NCI-H146 (cell line): ENCODE results near the gene ELFN2.

Source experiments
- DNase-seq: peaks from one replicate; lab custom pipeline; 2025; lab: John Stamatoyannopoulos, UW

The ELFN2 gene

GRCh38 chr22:37427711-37428635 lies 694 bp upstream of the ELFN2 start:
- DNase-seq, result no peak

- DNase-seq, result no peak
These were observed 559 bp downstream of the ELFN2 start for GRCh38 chr22:37426706-37427134.

- DNase-seq, result peak; percentile 59
These were observed 1.2 kb downstream of the ELFN2 start for GRCh38 chr22:37425800-37426705.

- DNase-seq, result no peak
These were observed 1.9 kb downstream of the ELFN2 start for GRCh38 chr22:37425369-37425768.

- DNase-seq, result no peak
These were observed 4.0 kb downstream of the ELFN2 start for GRCh38 chr22:37423283-37423682.

- no peak for DNase-seq
These were observed 5.8 kb downstream of the ELFN2 start for GRCh38 chr22:37421468-37421877.

GRCh38 chr22:37420686-37421467 lies 6.4 kb downstream of the ELFN2 start:
- no peak for DNase-seq

GRCh38 chr22:37419969-37420685 lies 7.2 kb downstream of the ELFN2 start:
- no peak for DNase-seq

- DNase-seq, result no peak
These were observed 7.8 kb downstream of the ELFN2 start for GRCh38 chr22:37419370-37419968.

GRCh38 chr22:37418627-37419369 lies 8.5 kb downstream of the ELFN2 start:
- no peak for DNase-seq

- no peak for DNase-seq
These were observed 9.5 kb downstream of the ELFN2 start for GRCh38 chr22:37417677-37418348.

GRCh38 chr22:37417264-37417663 lies 10.0 kb downstream of the ELFN2 start:
- no peak for DNase-seq

- DNase-seq, result no peak
These were observed 10.5 kb downstream of the ELFN2 start for GRCh38 chr22:37416827-37417226.

- no peak for DNase-seq
These were observed 10.9 kb downstream of the ELFN2 start for GRCh38 chr22:37416389-37416788.

GRCh38 chr22:37415210-37415609 lies 12.1 kb downstream of the ELFN2 start:
- no peak for DNase-seq

GRCh38 chr22:37414288-37414687 lies 13.0 kb downstream of the ELFN2 start:
- no peak for DNase-seq

GRCh38 chr22:37413546-37413945 lies 13.7 kb downstream of the ELFN2 start:
- DNase-seq, result no peak

- DNase-seq, result no peak
These were observed 14.6 kb downstream of the ELFN2 start for GRCh38 chr22:37412495-37413250.

- no peak for DNase-seq
These were observed 15.6 kb downstream of the ELFN2 start for GRCh38 chr22:37411655-37412054.
